Measurements from ENCODE around the gene APIP. TPM values are rescaled to one million over a fixed set of nuclear protein-coding genes. Genes with fewer than 3 reads are reported as not detected.

Gene APIP
- total RNA-seq, 1 experiment from 2014 or later, result 24.3 TPM

DNA sequence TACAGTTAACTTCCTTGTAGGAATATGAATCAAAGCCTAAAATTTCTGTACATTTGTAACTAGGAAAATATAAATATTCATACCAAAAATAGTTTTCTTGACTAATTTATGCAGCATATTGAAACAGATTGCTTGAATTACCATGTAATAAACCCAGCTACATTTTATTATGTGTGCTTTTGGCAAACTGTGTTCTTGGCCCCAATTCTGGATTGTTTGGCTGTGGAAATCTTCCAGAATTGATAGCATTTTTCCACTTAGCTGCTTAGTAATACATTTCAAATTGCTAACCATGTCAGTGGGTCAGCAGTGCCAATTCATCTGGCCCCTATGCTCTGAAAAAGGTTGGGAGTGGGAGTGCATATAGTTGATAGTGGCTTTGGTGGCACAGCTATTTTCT lies 32.5 kb upstream of the APIP start:
- ChIA-PET CTCF (no interaction called here), POLR2A (no interaction called here)
- Mint-ChIP-seq H3K27me3 (ENCODE audit: low read depth) (no peaks in the 10 kb centered on the region), H3K9me3 (peaks cover 8% of the 10 kb centered on the region), H3K27ac (no peak overlapping the region), H3K36me3 (peaks cover 10% of the 10 kb centered on the region), H3K4me1 (no peaks in the 10 kb centered on the region), H3K4me3 (no peak overlapping the region)
- TF ChIP-seq ZNF396 (CRISPR knock-in tag; IDR thresholded peaks at IDR 0.05; ENCODE audit: borderline replicate concordance) (no peak), TEAD1 (CRISPR knock-in tag; IDR thresholded peaks at IDR 0.05) (no peak), SMAD4 (CRISPR knock-in tag; IDR thresholded peaks at IDR 0.05) (no peak), SOX15 (CRISPR knock-in tag; IDR thresholded peaks at IDR 0.05) (no peak), ATF1 (CRISPR knock-in tag; IDR thresholded peaks at IDR 0.05) (no peak), NFATC4 (CRISPR knock-in tag; IDR thresholded peaks at IDR 0.05) (no peak), MYBL2 (CRISPR knock-in tag; IDR thresholded peaks at IDR 0.05) (no peak), SMAD3 (CRISPR knock-in tag; IDR thresholded peaks at IDR 0.05; ENCODE audit: borderline replicate concordance) (no peak), GABPB1 (CRISPR knock-in tag; IDR thresholded peaks at IDR 0.05) (no peak), NR3C1 (CRISPR knock-in tag; conservative IDR thresholded peaks at IDR 0.05; ENCODE audit: low read depth) (no peak), CREM (CRISPR knock-in tag; IDR thresholded peaks at IDR 0.05) (no peak)
- TF ChIP-seq, protein P1, sequence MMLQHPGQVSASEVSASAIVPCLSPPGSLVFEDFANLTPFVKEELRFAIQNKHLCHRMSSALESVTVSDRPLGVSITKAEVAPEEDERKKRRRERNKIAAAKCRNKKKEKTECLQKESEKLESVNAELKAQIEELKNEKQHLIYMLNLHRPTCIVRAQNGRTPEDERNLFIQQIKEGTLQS (CRISPR knock-in tag; conservative IDR thresholded peaks at IDR 0.05), result no peak
- TF ChIP-seq, protein P2, sequence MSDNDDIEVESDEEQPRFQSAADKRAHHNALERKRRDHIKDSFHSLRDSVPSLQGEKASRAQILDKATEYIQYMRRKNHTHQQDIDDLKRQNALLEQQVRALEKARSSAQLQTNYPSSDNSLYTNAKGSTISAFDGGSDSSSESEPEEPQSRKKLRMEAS (CRISPR knock-in tag; IDR thresholded peaks at IDR 0.05), result no peak
- TF ChIP-seq, protein P3, sequence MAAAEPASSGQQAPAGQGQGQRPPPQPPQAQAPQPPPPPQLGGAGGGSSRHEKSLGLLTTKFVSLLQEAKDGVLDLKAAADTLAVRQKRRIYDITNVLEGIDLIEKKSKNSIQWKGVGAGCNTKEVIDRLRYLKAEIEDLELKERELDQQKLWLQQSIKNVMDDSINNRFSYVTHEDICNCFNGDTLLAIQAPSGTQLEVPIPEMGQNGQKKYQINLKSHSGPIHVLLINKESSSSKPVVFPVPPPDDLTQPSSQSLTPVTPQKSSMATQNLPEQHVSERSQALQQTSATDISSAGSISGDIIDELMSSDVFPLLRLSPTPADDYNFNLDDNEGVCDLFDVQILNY (CRISPR knock-in tag; IDR thresholded peaks at IDR 0.05), result no peak
- TF ChIP-seq, protein P4, sequence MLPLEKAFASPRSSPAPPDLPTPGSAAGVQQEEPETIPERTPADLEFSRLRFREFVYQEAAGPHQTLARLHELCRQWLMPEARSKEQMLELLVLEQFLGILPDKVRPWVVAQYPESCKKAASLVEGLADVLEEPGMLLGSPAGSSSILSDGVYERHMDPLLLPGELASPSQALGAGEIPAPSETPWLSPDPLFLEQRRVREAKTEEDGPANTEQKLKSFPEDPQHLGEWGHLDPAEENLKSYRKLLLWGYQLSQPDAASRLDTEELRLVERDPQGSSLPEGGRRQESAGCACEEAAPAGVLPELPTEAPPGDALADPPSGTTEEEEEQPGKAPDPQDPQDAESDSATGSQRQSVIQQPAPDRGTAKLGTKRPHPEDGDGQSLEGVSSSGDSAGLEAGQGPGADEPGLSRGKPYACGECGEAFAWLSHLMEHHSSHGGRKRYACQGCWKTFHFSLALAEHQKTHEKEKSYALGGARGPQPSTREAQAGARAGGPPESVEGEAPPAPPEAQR (CRISPR knock-in tag; IDR thresholded peaks at IDR 0.05), result no peak
- ATAC-seq (no peak), DNase-seq (ENCODE audit: low spot score) (no peak)

DNA sequence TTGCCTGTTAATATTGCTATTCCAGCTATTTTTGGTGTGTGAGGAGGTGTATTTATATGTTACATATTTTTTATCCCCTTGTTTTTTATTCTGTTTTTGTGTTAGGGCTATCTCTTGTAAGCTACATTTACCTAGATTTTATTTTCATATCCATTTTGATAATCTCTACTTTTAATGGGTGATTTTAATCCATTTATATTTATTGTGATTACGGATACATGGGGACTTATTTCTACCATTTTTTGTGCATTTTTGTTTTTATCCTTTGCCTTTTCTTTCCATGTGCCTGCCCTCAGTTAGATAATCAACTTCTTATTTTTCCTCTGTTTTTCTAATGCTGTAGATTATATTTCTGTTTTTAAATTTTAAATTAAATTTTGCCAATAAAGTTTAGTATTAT lies 28.5 kb upstream of the APIP start:
- CTCF ChIA-PET, result no interaction called here
- Mint-ChIP-seq H3K27me3 (ENCODE audit: low read depth) (no peaks in the 10 kb centered on the region), H3K36me3 (peaks cover 7% of the 10 kb centered on the region), H3K9me3 (peaks cover 8% of the 10 kb centered on the region), H3K4me1 (peaks cover 3% of the 10 kb centered on the region; the same call in 1 of the 2 replicates), H3K4me3 (no peak overlapping the region), H3K27ac (no peak overlapping the region; the same call in 1 of the 2 replicates)
- POLR2A ChIA-PET, result no interaction called here
- ATAC-seq, result no peak
- no peak for DNase-seq (ENCODE audit: low spot score)
- TF ChIP-seq FOXK1 (CRISPR knock-in tag; IDR thresholded peaks at IDR 0.05), result no peak
- TF ChIP-seq ZNF671 (CRISPR knock-in tag; IDR thresholded peaks at IDR 0.05), result no peak
- TF ChIP-seq PRRX2 (CRISPR knock-in tag; IDR thresholded peaks at IDR 0.05), result no peak
- TF ChIP-seq ESRRA (CRISPR knock-in tag; IDR thresholded peaks at IDR 0.05; ENCODE audit: borderline replicate concordance), result no peak
- TF ChIP-seq, protein P5, sequence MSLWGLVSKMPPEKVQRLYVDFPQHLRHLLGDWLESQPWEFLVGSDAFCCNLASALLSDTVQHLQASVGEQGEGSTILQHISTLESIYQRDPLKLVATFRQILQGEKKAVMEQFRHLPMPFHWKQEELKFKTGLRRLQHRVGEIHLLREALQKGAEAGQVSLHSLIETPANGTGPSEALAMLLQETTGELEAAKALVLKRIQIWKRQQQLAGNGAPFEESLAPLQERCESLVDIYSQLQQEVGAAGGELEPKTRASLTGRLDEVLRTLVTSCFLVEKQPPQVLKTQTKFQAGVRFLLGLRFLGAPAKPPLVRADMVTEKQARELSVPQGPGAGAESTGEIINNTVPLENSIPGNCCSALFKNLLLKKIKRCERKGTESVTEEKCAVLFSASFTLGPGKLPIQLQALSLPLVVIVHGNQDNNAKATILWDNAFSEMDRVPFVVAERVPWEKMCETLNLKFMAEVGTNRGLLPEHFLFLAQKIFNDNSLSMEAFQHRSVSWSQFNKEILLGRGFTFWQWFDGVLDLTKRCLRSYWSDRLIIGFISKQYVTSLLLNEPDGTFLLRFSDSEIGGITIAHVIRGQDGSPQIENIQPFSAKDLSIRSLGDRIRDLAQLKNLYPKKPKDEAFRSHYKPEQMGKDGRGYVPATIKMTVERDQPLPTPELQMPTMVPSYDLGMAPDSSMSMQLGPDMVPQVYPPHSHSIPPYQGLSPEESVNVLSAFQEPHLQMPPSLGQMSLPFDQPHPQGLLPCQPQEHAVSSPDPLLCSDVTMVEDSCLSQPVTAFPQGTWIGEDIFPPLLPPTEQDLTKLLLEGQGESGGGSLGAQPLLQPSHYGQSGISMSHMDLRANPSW (CRISPR knock-in tag; conservative IDR thresholded peaks at IDR 0.05; ENCODE audit: low read depth), result no peak
- TF ChIP-seq, protein P6, sequence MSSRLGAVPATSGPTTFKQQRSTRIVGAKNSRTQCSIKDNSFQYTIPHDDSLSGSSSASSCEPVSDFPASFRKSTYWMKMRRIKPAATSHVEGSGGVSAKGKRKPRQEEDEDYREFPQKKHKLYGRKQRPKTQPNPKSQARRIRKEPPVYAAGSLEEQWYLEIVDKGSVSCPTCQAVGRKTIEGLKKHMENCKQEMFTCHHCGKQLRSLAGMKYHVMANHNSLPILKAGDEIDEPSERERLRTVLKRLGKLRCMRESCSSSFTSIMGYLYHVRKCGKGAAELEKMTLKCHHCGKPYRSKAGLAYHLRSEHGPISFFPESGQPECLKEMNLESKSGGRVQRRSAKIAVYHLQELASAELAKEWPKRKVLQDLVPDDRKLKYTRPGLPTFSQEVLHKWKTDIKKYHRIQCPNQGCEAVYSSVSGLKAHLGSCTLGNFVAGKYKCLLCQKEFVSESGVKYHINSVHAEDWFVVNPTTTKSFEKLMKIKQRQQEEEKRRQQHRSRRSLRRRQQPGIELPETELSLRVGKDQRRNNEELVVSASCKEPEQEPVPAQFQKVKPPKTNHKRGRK (CRISPR knock-in tag; IDR thresholded peaks at IDR 0.05; ENCODE audit: borderline replicate concordance), result no peak
- TF ChIP-seq, protein P7, sequence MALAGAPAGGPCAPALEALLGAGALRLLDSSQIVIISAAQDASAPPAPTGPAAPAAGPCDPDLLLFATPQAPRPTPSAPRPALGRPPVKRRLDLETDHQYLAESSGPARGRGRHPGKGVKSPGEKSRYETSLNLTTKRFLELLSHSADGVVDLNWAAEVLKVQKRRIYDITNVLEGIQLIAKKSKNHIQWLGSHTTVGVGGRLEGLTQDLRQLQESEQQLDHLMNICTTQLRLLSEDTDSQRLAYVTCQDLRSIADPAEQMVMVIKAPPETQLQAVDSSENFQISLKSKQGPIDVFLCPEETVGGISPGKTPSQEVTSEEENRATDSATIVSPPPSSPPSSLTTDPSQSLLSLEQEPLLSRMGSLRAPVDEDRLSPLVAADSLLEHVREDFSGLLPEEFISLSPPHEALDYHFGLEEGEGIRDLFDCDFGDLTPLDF (CRISPR knock-in tag; IDR thresholded peaks at IDR 0.05), result no peak
- no peak for TF ChIP-seq ZNF138 (CRISPR knock-in tag; conservative IDR thresholded peaks at IDR 0.05)
- no peak for TF ChIP-seq MXD4 (CRISPR knock-in tag; IDR thresholded peaks at IDR 0.05; ENCODE audit: borderline replicate concordance)
- no peak for TF ChIP-seq JAZF1 (CRISPR knock-in tag; IDR thresholded peaks at IDR 0.05)
- TF ChIP-seq KAT7 (CRISPR knock-in tag; IDR thresholded peaks at IDR 0.05; ENCODE audit: borderline replicate concordance), result no peak
- TF ChIP-seq CREB1 (CRISPR knock-in tag; IDR thresholded peaks at IDR 0.05), result no peak
- TF ChIP-seq, protein P8, sequence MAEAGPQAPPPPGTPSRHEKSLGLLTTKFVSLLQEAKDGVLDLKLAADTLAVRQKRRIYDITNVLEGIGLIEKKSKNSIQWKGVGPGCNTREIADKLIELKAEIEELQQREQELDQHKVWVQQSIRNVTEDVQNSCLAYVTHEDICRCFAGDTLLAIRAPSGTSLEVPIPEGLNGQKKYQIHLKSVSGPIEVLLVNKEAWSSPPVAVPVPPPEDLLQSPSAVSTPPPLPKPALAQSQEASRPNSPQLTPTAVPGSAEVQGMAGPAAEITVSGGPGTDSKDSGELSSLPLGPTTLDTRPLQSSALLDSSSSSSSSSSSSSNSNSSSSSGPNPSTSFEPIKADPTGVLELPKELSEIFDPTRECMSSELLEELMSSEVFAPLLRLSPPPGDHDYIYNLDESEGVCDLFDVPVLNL (CRISPR knock-in tag; IDR thresholded peaks at IDR 0.05; ENCODE audit: borderline replicate concordance, low read depth), result no peak
